WERI-Rb-1 (cell line): ENCODE measurements around the gene RBM26.

Source experiments
- DNase-seq: peaks from one replicate; pipeline ENCODE4 v3.0.0-alpha.2; 2020
- H3K27ac ChIP-seq: fragments of 250-450 bp; sonication (Bioruptor Pico); 2 replicates; pipeline ENCODE4 v1.5.1; 2020; ENCODE audit warnings: mild to moderate bottlenecking, moderate library complexity
- H3K27me3 ChIP-seq: fragments of 250-450 bp; sonication (Bioruptor Pico); 2 replicates; pipeline ENCODE4 v1.5.1; 2021; ENCODE audit warnings: mild to moderate bottlenecking, low read depth, moderate library complexity; ENCODE audit not compliant: insufficient read depth, severe bottlenecking
- H3K36me3 ChIP-seq: fragments of 250-450 bp; sonication (Bioruptor Pico); 2 replicates; pipeline ENCODE4 v1.5.1; 2020; ENCODE audit warnings: mild to moderate bottlenecking, moderate library complexity
- H3K4me3 ChIP-seq: 2 replicates; pipeline ENCODE4 v1.5.1; 2011; ENCODE audit warnings: low read depth, mild to moderate bottlenecking, control low read depth, low read length
- H3K9me3 ChIP-seq: fragments of 250-450 bp; sonication (Bioruptor Pico); 2 replicates; pipeline ENCODE4 v1.5.1; 2021; ENCODE audit warnings: mild to moderate bottlenecking, moderate library complexity; ENCODE audit not compliant: severe bottlenecking
- TF ChIP-seq, protein P1 (sequence below): IDR thresholded peaks from 2 replicates; pipeline ENCODE4 v1.5.1; 2011; ENCODE audit warnings: low read depth, mild to moderate bottlenecking, control low read depth, inconsistent platforms, low read length

Gene RBM26

DNA sequence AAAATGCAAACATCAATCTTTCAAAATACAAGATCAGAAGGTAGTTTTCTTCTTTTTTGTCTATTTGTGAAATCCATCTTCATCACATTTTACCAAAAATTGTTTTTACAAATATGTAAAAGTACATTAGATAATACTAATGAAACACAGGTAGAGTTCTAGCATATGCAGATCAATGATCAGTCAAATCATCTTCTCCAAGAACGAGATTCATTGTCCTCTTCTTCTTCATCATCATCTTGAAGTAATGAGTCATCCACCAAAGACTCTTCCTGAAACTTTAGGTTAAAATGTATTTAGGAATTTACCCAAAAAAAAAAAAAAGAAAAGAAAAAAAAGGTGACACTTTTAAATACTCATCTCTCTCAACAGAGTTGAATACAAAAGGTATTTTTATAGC lies 85.6 kb downstream of the RBM26 start:
- no peak for DNase-seq
- no peaks in the 10 kb centered on the region for H3K9me3 ChIP-seq
- TF ChIP-seq, protein P1, sequence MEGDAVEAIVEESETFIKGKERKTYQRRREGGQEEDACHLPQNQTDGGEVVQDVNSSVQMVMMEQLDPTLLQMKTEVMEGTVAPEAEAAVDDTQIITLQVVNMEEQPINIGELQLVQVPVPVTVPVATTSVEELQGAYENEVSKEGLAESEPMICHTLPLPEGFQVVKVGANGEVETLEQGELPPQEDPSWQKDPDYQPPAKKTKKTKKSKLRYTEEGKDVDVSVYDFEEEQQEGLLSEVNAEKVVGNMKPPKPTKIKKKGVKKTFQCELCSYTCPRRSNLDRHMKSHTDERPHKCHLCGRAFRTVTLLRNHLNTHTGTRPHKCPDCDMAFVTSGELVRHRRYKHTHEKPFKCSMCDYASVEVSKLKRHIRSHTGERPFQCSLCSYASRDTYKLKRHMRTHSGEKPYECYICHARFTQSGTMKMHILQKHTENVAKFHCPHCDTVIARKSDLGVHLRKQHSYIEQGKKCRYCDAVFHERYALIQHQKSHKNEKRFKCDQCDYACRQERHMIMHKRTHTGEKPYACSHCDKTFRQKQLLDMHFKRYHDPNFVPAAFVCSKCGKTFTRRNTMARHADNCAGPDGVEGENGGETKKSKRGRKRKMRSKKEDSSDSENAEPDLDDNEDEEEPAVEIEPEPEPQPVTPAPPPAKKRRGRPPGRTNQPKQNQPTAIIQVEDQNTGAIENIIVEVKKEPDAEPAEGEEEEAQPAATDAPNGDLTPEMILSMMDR: no peak
- H3K36me3 ChIP-seq: no peaks in the 10 kb centered on the region
- no peak overlapping the region for H3K4me3 ChIP-seq
- no peaks in the 10 kb centered on the region for H3K27me3 ChIP-seq
- H3K27ac ChIP-seq: no peak overlapping the region

- Histone ChIP-seq H3K36me3 (no peaks in the 10 kb centered on the region), H3K9me3 (no peaks in the 10 kb centered on the region), H3K27me3 (no peaks in the 10 kb centered on the region), H3K27ac (no peak overlapping the region), H3K4me3 (no peak overlapping the region)
- DNase-seq: no peak
- TF ChIP-seq, protein P1: no peak
These were observed 87.4 kb downstream of the RBM26 start for GRCh38 chr13:79318664-79319063.

DNA sequence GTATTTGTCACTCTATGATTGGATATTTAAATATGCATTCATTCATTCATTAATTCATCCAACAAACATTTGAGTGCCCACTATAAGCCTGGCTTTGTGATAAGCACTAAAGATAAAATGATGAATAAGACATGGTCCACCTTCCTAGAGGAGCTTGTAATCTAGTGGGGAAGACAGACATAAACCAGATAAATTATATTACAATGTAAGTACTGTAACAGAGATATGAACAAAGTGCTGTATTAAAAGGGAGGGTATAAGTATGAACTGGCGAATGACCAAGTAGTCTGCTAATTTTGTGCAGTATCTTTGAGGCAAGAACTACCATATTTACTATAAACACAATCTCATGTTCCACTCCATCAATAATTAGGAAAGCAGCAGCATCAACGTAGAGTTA lies 88.2 kb downstream of the RBM26 start:
- no peaks in the 10 kb centered on the region for H3K36me3 ChIP-seq

DNA sequence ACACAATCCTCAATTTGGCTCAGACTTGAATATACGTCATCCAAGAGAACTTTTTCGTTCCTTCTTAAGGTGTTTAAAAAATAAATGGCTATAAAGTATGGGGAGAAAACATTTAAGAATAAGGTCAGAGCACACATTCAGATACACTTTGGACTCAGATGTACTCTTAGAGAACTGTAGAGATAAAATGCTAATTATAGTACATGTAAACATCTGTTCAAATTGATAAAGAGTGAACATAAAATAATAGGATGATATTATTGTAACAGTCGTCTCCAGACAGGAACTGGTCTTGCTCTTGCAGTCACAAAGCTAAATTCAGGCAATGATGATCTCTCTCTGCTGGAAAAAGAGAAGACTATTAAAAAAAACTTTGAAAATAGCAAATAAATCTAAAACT lies 91.4 kb downstream of the RBM26 start:
- TF ChIP-seq, protein P1: no peak
- no peaks in the 10 kb centered on the region for H3K9me3 ChIP-seq
- H3K36me3 ChIP-seq: no peaks in the 10 kb centered on the region
- no peak overlapping the region for H3K4me3 ChIP-seq
- DNase-seq: no peak
- H3K27me3 ChIP-seq: no peaks in the 10 kb centered on the region
- no peak overlapping the region for H3K27ac ChIP-seq

More for the DNA sequence above, 88.2 kb downstream of the RBM26 start:
- Histone ChIP-seq H3K9me3 (no peaks in the 10 kb centered on the region), H3K27me3 (no peaks in the 10 kb centered on the region), H3K27ac (no peak overlapping the region), H3K4me3 (no peak overlapping the region)
- TF ChIP-seq, protein P1: no peak
- DNase-seq: no peak

DNA sequence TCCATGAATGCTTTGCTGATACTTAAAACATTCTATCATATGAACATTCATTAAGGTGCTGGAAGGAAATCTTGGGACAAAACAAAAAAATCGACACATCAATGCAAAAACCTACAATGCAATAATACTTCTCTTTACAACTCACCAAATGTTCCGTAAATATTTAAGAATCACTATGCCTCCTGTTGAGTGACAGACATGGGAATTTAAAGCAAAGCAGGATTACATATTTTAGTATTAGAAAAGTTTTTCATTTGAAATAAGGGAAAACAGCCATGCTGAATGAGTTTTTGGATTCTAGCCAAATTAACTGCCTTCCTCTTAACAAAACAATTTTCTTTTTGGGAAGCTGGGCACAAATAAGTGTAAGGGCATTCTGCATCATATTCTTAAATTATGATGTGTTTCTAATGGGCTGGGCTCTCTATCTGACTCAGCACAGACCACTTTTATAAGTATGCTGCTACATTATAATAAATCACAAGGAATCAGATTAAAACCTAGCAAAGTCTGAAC lies 93.7 kb downstream of the RBM26 start:
- no peaks in the 10 kb centered on the region for H3K9me3 ChIP-seq
- H3K4me3 ChIP-seq: no peak overlapping the region
- no peak overlapping the region for H3K27ac ChIP-seq
- DNase-seq: no peak
- no peaks in the 10 kb centered on the region for H3K36me3 ChIP-seq
- TF ChIP-seq, protein P1: no peak
- no peaks in the 10 kb centered on the region for H3K27me3 ChIP-seq

DNA sequence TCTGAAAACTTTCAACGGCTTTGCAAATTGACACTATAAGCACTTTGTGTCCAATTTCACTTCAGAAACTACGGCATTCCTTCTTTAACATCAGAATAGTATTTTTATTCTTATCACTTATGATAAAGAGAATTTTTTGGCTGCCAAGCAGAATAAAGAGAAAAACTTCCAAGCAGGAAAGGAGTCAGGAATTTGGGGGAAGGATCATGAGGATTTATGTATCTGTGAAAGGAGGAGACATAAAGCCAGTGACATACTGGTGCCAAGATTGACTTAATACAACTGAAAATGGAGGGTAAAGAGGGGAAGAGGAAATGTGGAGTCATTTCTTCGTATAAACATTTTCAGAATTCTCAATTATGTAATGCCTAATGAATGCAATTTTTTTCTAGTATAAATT lies 94.7 kb downstream of the RBM26 start:
- H3K36me3 ChIP-seq: no peaks in the 10 kb centered on the region
- no peak overlapping the region for H3K27ac ChIP-seq
- DNase-seq: no peak
- H3K4me3 ChIP-seq: no peak overlapping the region
- no peaks in the 10 kb centered on the region for H3K27me3 ChIP-seq
- TF ChIP-seq, protein P1: no peak
- no peaks in the 10 kb centered on the region for H3K9me3 ChIP-seq
